Ascending aorta (tissue), 2 donors: Measurements from ENCODE around the gene APRT. TPM values are rescaled to one million over a fixed set of nuclear protein-coding genes. Genes with fewer than 3 reads are reported as not detected.

Experiments
- DNase-seq, 2 donors: peaks; one replicate each; pipeline ENCODE4 v3.0.0-alpha.2; 2019; ENCODE audit warnings: low spot score in 2 of 2
- H3K27ac ChIP-seq, 2 donors: fragments of 200-600 bp; sonication (generic); one replicate each; pipeline ENCODE4 v1.5.1; 2016 to 2017; ENCODE audit warnings: mild to moderate bottlenecking in 1 of 2
- H3K27me3 ChIP-seq: fragments of 200-600 bp; sonication (generic); one replicate; pipeline ENCODE4 v1.5.1; 2017
- H3K36me3 ChIP-seq, 2 donors: fragments of 200-600 bp; sonication (generic); one replicate each; pipeline ENCODE4 v1.5.1; 2016
- H3K4me1 ChIP-seq, 2 donors: fragments of 200-600 bp; sonication (generic); one replicate each; pipeline ENCODE4 v1.5.1; 2016 to 2017; ENCODE audit warnings: mild to moderate bottlenecking in 1 of 2
- H3K4me3 ChIP-seq, 2 donors: fragments of 200-600 bp; sonication (generic); one replicate each; pipeline ENCODE4 v1.5.1; 2016 to 2017; ENCODE audit warnings: mild to moderate bottlenecking in 1 of 2
- H3K9me3 ChIP-seq, 2 donors: fragments of 200-600 bp; sonication (generic); one replicate each; pipeline ENCODE4 v1.5.1; 2016
- CTCF ChIP-seq, 3 experiments: fragments of 200-600 bp in 2 of 3; fragments of 450-650 bp in 1 of 3; sonication (generic) in 2 of 3; IDR thresholded peaks; one replicate each; pipeline ENCODE4 v1.5.1; 2016 to 2019; ENCODE audit warnings: antibody characterized with exemption in 3 of 3, mild to moderate bottlenecking in 1 of 3, moderate library complexity in 1 of 3
- intact Hi-C: fragments of 100-400 bp; cut with DNase I; formaldehyde crosslinking; loops from one replicate; pipeline ENCODE4 v1.15.1; 2023
- total RNA-seq: library from RNA; depleted of rRNA; stranded (reverse); fragments of >200 nt; gene quantifications from one replicate; pipeline ENCODE4 v1.1.0, GENCODE V29; 2016

Gene APRT
- 305 TPM for total RNA-seq

- Histone ChIP-seq H3K4me3 (peak within 1 kb of the TSS; percentile 80 to 83), H3K36me3 (peaks cover 12 to 22% of the 10 kb centered on the region in 2 donors), H3K27ac (peak within 1 kb of the TSS; percentile 86 to 93), H3K4me1 (peaks cover 8 to 21% of the 10 kb centered on the region in 2 donors), H3K9me3 (no peaks in the 10 kb centered on the region), H3K27me3 (no peaks in the 10 kb centered on the region)
- intact Hi-C loops, result loop anchor here (1.0 to 5.0 kb wide), 7 partner anchors 9 to 1160 kb away; partner anchors contain the start of genes CDT1, MVD, PIEZO1 and TRAPPC2L
- DNase-seq, result peak; percentile 65 to 96
- peak in 2 of 3 experiments; percentile 41 to 44 for TF ChIP-seq CTCF (IDR thresholded peaks at IDR 0.05)
Measured at GRCh38 chr16:88811769-88812512, at the start of gene APRT. APRT (minus strand) TSS chr16:88811928; CDS start chr16:88811899, 29 bp downstream.

- Histone ChIP-seq H3K9me3 (no peaks in the 10 kb centered on the region), H3K4me1 (peaks cover 6 to 7% of the 10 kb centered on the region in 2 donors), H3K4me3 (no peak overlapping the region), H3K27ac (no peak overlapping the region), H3K36me3 (peaks cover 40 to 44% of the 10 kb centered on the region in 2 donors), H3K27me3 (no peaks in the 10 kb centered on the region)
- intact Hi-C loops, result no loop called here
- no peak for DNase-seq
- TF ChIP-seq CTCF (IDR thresholded peaks at IDR 0.05), result no peak
Measured at GRCh38 chr16:88861359-88861758, 49.6 kb upstream of the APRT start.

- intact Hi-C loops, result loop anchor here (5.0 kb wide), 2 partner anchors 197 to 407 kb away; partner anchors contain the start of genes MVD and ZFPM1
- Histone ChIP-seq H3K4me3 (no peak overlapping the region), H3K27ac (no peak overlapping the region), H3K27me3 (no peaks in the 10 kb centered on the region), H3K9me3 (no peaks in the 10 kb centered on the region), H3K4me1 (peaks cover 13 to 14% of the 10 kb centered on the region in 2 donors), H3K36me3 (peaks cover 40 to 44% of the 10 kb centered on the region in 2 donors)
- no peak for DNase-seq
- TF ChIP-seq CTCF (IDR thresholded peaks at IDR 0.05), result no peak
Measured at GRCh38 chr16:88859381-88860091, 47.8 kb upstream of the APRT start.

- Histone ChIP-seq H3K4me3 (peak overlapping the region; percentile 64 to 87), H3K27ac (no peak overlapping the region), H3K4me1 (peaks cover 13 to 14% of the 10 kb centered on the region in 2 donors), H3K27me3 (no peaks in the 10 kb centered on the region), H3K36me3 (peaks cover 38% of the 10 kb centered on the region in 2 donors), H3K9me3 (no peaks in the 10 kb centered on the region)
- peak in 2 of 3 experiments; percentile 40 to 55 for TF ChIP-seq CTCF (IDR thresholded peaks at IDR 0.05)
- intact Hi-C loops, result loop anchor here (1.0 to 5.0 kb wide), 7 partner anchors 47 to 633 kb away; partner anchors contain the start of genes ANKRD11, APRT, CTU2 and MVD
- DNase-seq, result peak in 1 of 2 donors; percentile 80
Measured at GRCh38 chr16:88857728-88858339, 46.1 kb upstream of the APRT start.
